ENCODE data around the gene ARL2BP. TPM values are rescaled to one million over a fixed set of nuclear protein-coding genes. Genes with fewer than 3 reads are reported as not detected.
A peak's percentile ranks its signal among the peaks of the same experiment; 100 is the strongest.

The ARL2BP gene
- total and polyA plus RNA-seq, 2 of the 13 experiments (the other 11 are each of a cell fraction or from before 2014, with no cell fraction given), result 64.3 to 67.6 TPM

- TF ChIP-seq ZNF414 (CRISPR knock-in tag; IDR thresholded peaks at IDR 0.05) (peak; percentile 89; the same call in 1 of the 2 replicates), MBD4 (IDR thresholded peaks at IDR 0.05; ENCODE audit: borderline replicate concordance, low read length) (no peak), DRAP1 (CRISPR knock-in tag; IDR thresholded peaks at IDR 0.05) (peak; percentile 76), TCF7 (IDR thresholded peaks at IDR 0.05; ENCODE audit: low read depth) (peak; percentile 72), ATF1 (CRISPR knock-in tag; IDR thresholded peaks at IDR 0.05) (peak; percentile 68; the same call in 1 of the 2 replicates), ZNF235 (CRISPR knock-in tag; IDR thresholded peaks at IDR 0.05; ENCODE audit: borderline replicate concordance) (no peak), ZNF589 (CRISPR knock-in tag; conservative IDR thresholded peaks at IDR 0.05) (no peak), KDM5B (CRISPR knock-in tag; IDR thresholded peaks at IDR 0.05; ENCODE audit: borderline replicate concordance) (peak; percentile 65; the same call in 1 of the 2 replicates), ETV5 (CRISPR knock-in tag; IDR thresholded peaks at IDR 0.05; ENCODE audit: borderline replicate concordance) (peak; percentile 100), SP4 (CRISPR knock-in tag; IDR thresholded peaks at IDR 0.05) (peak; percentile 84), CBX5 (CRISPR knock-in tag; IDR thresholded peaks at IDR 0.05; ENCODE audit: borderline replicate concordance) (peak; percentile 88; the same call in 1 of the 2 replicates), PHF20 (CRISPR knock-in tag; IDR thresholded peaks at IDR 0.05) (no peak), GATA4 (IDR thresholded peaks at IDR 0.05; ENCODE audit: borderline replicate concordance, low read depth) (peak; percentile 94), ISL2 (CRISPR knock-in tag; IDR thresholded peaks at IDR 0.05) (peak; percentile 90), ZNF784 (CRISPR knock-in tag; IDR thresholded peaks at IDR 0.05; ENCODE audit: borderline replicate concordance) (peak; percentile 85; the same call in 1 of the 2 replicates), ZNF747 (CRISPR knock-in tag; IDR thresholded peaks at IDR 0.05; ENCODE audit: borderline replicate concordance) (peak; percentile 95; the same call in 1 of the 2 replicates), ZNF337 (CRISPR knock-in tag; IDR thresholded peaks at IDR 0.05; ENCODE audit: borderline replicate concordance, low read depth) (peak; percentile 52; the same call in 1 of the 2 replicates), ZNF260 (CRISPR knock-in tag; IDR thresholded peaks at IDR 0.05; ENCODE audit: borderline replicate concordance, low read depth) (no peak), TEAD2 (CRISPR knock-in tag; IDR thresholded peaks at IDR 0.05) (no peak), GFI1 (CRISPR knock-in tag; IDR thresholded peaks at IDR 0.05; ENCODE audit: borderline replicate concordance) (peak; percentile 97), ZNF280B (CRISPR knock-in tag; IDR thresholded peaks at IDR 0.05; ENCODE audit: borderline replicate concordance) (peak; percentile 38; the same call in 1 of the 2 replicates), ZNF768 (CRISPR knock-in tag; IDR thresholded peaks at IDR 0.05) (peak; percentile 95), SKI (IDR thresholded peaks at IDR 0.05; ENCODE audit: partially characterized antibody) (peak; percentile 71), RBFOX2 (IDR thresholded peaks at IDR 0.05; ENCODE audit: low read depth, low read length) (no peak), MED1 (CRISPR knock-in tag; IDR thresholded peaks at IDR 0.05) (peak; percentile 97), ZNF136 (CRISPR knock-in tag; IDR thresholded peaks at IDR 0.05; ENCODE audit: low read depth) (0 out of 2 replicates have a peak, but pooled peaks have one; percentile 88), ZNF550 (CRISPR knock-in tag; IDR thresholded peaks at IDR 0.05; ENCODE audit: borderline replicate concordance) (no peak; the same call in 1 of the 2 replicates)
These were observed 35.0 kb downstream of the ARL2BP start (continued) for GRCh38 chr16:57279780-57280638.
